ENCODE data around the gene CTU2. TPM values are rescaled to one million over a fixed set of nuclear protein-coding genes. Genes with fewer than 3 reads are reported as not detected.
A peak's percentile ranks its signal among the peaks of the same experiment; 100 is the strongest.

CTU2 gene
- total and polyA plus RNA-seq, 2 of the 8 experiments (the other 6 are each of a cell fraction or from before 2014, with no cell fraction given) = 32.7 to 42.9 TPM

GRCh38 chr16:88754109-88754911 is 48.0 kb downstream of the CTU2 start:
- H4K91ac ChIP-seq (replicated peaks; ENCODE audit: insufficient read length, low read length) = peak overlapping the region; percentile 69
- TF ChIP-seq KDM5A (IDR thresholded peaks at IDR 0.05; ENCODE audit: low read length) = no peak
- TF ChIP-seq SUZ12 (IDR thresholded peaks at IDR 0.05; ENCODE audit: low read length) = no peak
- TF ChIP-seq GTF2F1 (IDR thresholded peaks at IDR 0.05; ENCODE audit: borderline replicate concordance, low read depth, low read length) = no peak
- no peak for TF ChIP-seq KDM1A (IDR thresholded peaks at IDR 0.05; ENCODE audit: borderline replicate concordance, low read length)
- no peak for TF ChIP-seq TAF7 (optimal IDR thresholded peaks at IDR 0.05; ENCODE audit: borderline replicate concordance, low read depth, low read length)
- TF ChIP-seq MAFK (IDR thresholded peaks at IDR 0.05; ENCODE audit: low read depth, low read length) = no peak
- no peak for TF ChIP-seq TEAD4 (IDR thresholded peaks at IDR 0.05; ENCODE audit: low read depth, low read length)
- no peak for TF ChIP-seq EP300 (IDR thresholded peaks at IDR 0.05; ENCODE audit: borderline replicate concordance in 1 of 2, low read depth in 2 of 2, low read length in 2 of 2)
- TF ChIP-seq ATF2 (IDR thresholded peaks at IDR 0.05; ENCODE audit: low read length) = no peak

More at GRCh38 chr16:88754109-88754911, 48.0 kb downstream of the CTU2 start:
- ChIA-PET POLR2A (ENCODE audit: partially characterized antibody) (interaction anchor here (1.0 to 2.9 kb wide), 5 partner anchors 9 to 56 kb away, joined by 3 to 13 read pairs (median 4); partner anchors contain the start of gene APRT), CTCF (ENCODE audit: partially characterized antibody) (interaction anchor here (0.6 to 25.0 kb wide), 17 partner anchors 8 to 413 kb away, joined by 3 to 251 read pairs (median 4); no protein-coding TSS in a partner anchor)
- H3K4ac ChIP-seq (replicated peaks; ENCODE audit: insufficient read length, low read depth, low read length) = peak overlapping the region; percentile 91
- 90% methylated on average over 25 of the region's 28 CpGs; no CpG with 5 or more reads in 1 of the 2 experiments for WGBS, 2 experiments (ENCODE audit: extremely low coverage in 1 of 2, insufficient coverage in 1 of 2, insufficient read length in 1 of 2, insufficient replicate concordance in 2 of 2, low coverage in 1 of 2, low lambda C conversion rate in 2 of 2, missing lambda C conversion rate in 1 of 2)
- no peaks in the 10 kb centered on the region for H3K27me3 ChIP-seq (replicated peaks in 1 of 4; ENCODE audit: control insufficient read depth in 3 of 4, extremely low read depth in 1 of 4, insufficient read depth in 3 of 4, low read length in 3 of 4)
- no peaks in the 10 kb centered on the region for H3K9me3 ChIP-seq (ENCODE audit: insufficient read depth in 2 of 2, low read depth in 1 of 2, low read length in 1 of 2)
- H4K8ac ChIP-seq (ENCODE audit: extremely low read depth, insufficient read depth, low read length) = peak overlapping the region; percentile 91
- peak overlapping the region; percentile 92; the same call in 1 of the 2 replicates for H2BK15ac ChIP-seq (ENCODE audit: low read length)
- no peak overlapping the region for H3K4me2 ChIP-seq (ENCODE audit: insufficient read depth in 1 of 2, low read depth in 2 of 2, low read length in 2 of 2)
- no peak overlapping the region for H2AFZ ChIP-seq (ENCODE audit: low read length)
- peaks cover 0 to 17% (median 5%) of the 10 kb centered on the region in 4 experiments; a peak in 3 of 7 replicates for H3K4me1 ChIP-seq (replicated peaks in 1 of 4; ENCODE audit: control insufficient read depth in 3 of 4, insufficient read depth in 4 of 4, low read length in 3 of 4)
- no peak for FAIRE-seq
- H3K14ac ChIP-seq (ENCODE audit: insufficient read length) = no peak overlapping the region
- H2BK20ac ChIP-seq (ENCODE audit: low read length) = 0 out of 2 replicates have a peak overlapping the region, but pooled peaks have one; percentile 48
- no peaks in the 10 kb centered on the region for H3K36me3 ChIP-seq (ENCODE audit: control insufficient read depth in 2 of 4, insufficient read depth in 4 of 4, low read length in 3 of 4)
- H3K23ac ChIP-seq (ENCODE audit: insufficient read length) = no peak overlapping the region
- H3K79me1 ChIP-seq (ENCODE audit: low read depth, low read length) = no peaks in the 10 kb centered on the region; the same call in 1 of the 2 replicates
- H3K56ac ChIP-seq (replicated peaks; ENCODE audit: insufficient read length, low read depth, low read length) = no peak overlapping the region
- H4K20me1 ChIP-seq (replicated peaks in 1 of 2; ENCODE audit: control insufficient read depth in 1 of 2, insufficient read depth in 2 of 2, low read length in 2 of 2) = peaks cover 0 to 2% of the 10 kb centered on the region in 2 experiments
- H3K18ac ChIP-seq (ENCODE audit: extremely low read depth, low read length) = no peak overlapping the region; the same call in 1 of the 2 replicates
- no peak overlapping the region; the same call in 1 of the 2 replicates for H2AK5ac ChIP-seq (ENCODE audit: low read depth, low read length)
- H2BK120ac ChIP-seq (replicated peaks; ENCODE audit: low read depth, low read length) = no peak overlapping the region
- no peak overlapping the region for H3K9ac ChIP-seq (replicated peaks in 1 of 4; ENCODE audit: extremely low read depth in 1 of 4, low read depth in 3 of 4, low read length in 3 of 4)
- no peaks in the 10 kb centered on the region; a peak in 1 of 4 replicates for H3K79me2 ChIP-seq (ENCODE audit: control insufficient read depth in 1 of 2, insufficient read depth in 2 of 2, low read length in 2 of 2)
- no peak overlapping the region for H3K4me3 ChIP-seq (ENCODE audit: extremely low read depth in 1 of 4, insufficient read depth in 2 of 4, low read depth in 3 of 4, low read length in 4 of 4)
- peak overlapping the region; percentile 16; the same call in 1 of the 2 replicates for H2BK5ac ChIP-seq (ENCODE audit: low read depth, low read length)
- DNase-seq (ENCODE audit: low read depth in 1 of 2, low spot score in 2 of 2) = no peak
- H2BK12ac ChIP-seq (ENCODE audit: low read depth, low read length) = peak overlapping the region; percentile 84; the same call in 1 of the 2 replicates
- H4K5ac ChIP-seq (ENCODE audit: insufficient read length, low read depth, low read length) = no peak overlapping the region
- H3K23me2 ChIP-seq (ENCODE audit: low read depth, low read length) = no peaks in the 10 kb centered on the region
- no peak overlapping the region for H3K27ac ChIP-seq (ENCODE audit: low read depth, low read length)

All from H1 (cell line).